ENCODE measurements around the gene BCL6. TPM values are rescaled to one million over a fixed set of nuclear protein-coding genes. Genes with fewer than 3 reads are reported as not detected.

Gene BCL6
- 10 to 100 TPM; 51.6 to 91.1 (median 60.2) TPM for total RNA-seq
- polyA plus RNA-seq: 10 to 100 TPM; 46.3 to 46.8 TPM
- long read RNA-seq, donor 1, partial matches to known transcripts: 4 of 27 reads
- long read RNA-seq, donor 1, other reads (novel, unspliced or antisense): 23 of 27 reads
- long read RNA-seq, donor 2, partial matches to known transcripts: 0 of 1 reads
- long read RNA-seq, donor 2, other reads (novel, unspliced or antisense): 0 of 1 reads
- long read RNA-seq, donor 3, partial matches to known transcripts: 21 of 47 reads
- long read RNA-seq, donor 3, other reads (novel, unspliced or antisense): 21 of 47 reads

GRCh38 chr3:187745201-187746058 lies at the start of gene BCL6:
BCL6 (minus strand) TSS chr3:187745468; CDS start chr3:187733693, 11,775 bp downstream.
- H3K4me1 ChIP-seq (ENCODE audit: insufficient read depth): no peaks in the 10 kb centered on the region
- H3K36me3 ChIP-seq: no peaks in the 10 kb centered on the region
- H3K27ac ChIP-seq: peak within 1 kb of the TSS; percentile 94 to 100
- no peaks in the 10 kb centered on the region for H3K9me3 ChIP-seq
- H3K27me3 ChIP-seq: no peaks in the 10 kb centered on the region
- WGBS, 3 donors: 0% methylated on average over 38 to 40 of the region's 40 CpGs
- peak; percentile 94 to 96 (median 95) for DNase-seq
- TF ChIP-seq POLR2A (IDR thresholded peaks at IDR 0.05): peak; percentile 93
- TF ChIP-seq EP300 (IDR thresholded peaks at IDR 0.05): peak; percentile 99
- peak in 2 of 3 donors; percentile 21 to 26 for TF ChIP-seq CTCF (IDR thresholded peaks at IDR 0.05)
- intact Hi-C loops (cut with DNase I): loop anchor here (2.0 to 10.0 kb wide), 9 partner anchors 307 to 1211 kb away; partner anchors contain the start of gene LPP (in 1 of the 4)
- H3K4me3 ChIP-seq: peak within 1 kb of the TSS; percentile 88

DNA sequence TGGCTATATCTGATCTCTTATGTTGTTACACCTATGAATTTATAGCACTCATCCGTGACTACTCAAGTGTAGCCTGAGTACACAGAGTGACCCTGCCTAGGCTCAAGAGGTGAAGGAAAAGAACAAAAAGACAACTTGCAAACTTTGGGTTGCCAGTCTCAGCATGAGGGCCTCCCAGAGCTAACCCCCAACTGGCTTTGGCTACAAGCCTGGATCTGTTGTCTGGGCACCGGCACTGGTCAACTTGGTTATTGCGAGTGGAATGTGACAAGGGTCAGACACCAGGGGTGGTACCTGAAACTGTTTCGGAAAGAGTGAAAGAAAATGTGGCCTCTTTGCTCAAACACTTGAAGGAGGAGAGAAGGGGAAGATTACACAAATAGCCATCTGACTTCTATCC lies 49.5 kb upstream of the BCL6 start:
- H3K4me3 ChIP-seq: no peak overlapping the region
- no peaks in the 10 kb centered on the region for H3K9me3 ChIP-seq
- no peak for DNase-seq
- intact Hi-C loops (cut with DNase I): loop anchor here in 1 of 4 donors (10.0 kb wide), 1 partner anchor 160 kb away; no protein-coding TSS in a partner anchor
- H3K4me1 ChIP-seq (ENCODE audit: insufficient read depth): no peaks in the 10 kb centered on the region
- H3K27ac ChIP-seq: no peak overlapping the region
- no peaks in the 10 kb centered on the region for H3K27me3 ChIP-seq
- TF ChIP-seq CTCF (IDR thresholded peaks at IDR 0.05): no peak
- no peak for TF ChIP-seq EP300 (IDR thresholded peaks at IDR 0.05)
- TF ChIP-seq POLR2A (IDR thresholded peaks at IDR 0.05): no peak
- 88 to 91% (median 90%) methylated on average over 4 of the region's 4 CpGs for WGBS, 3 donors
- no peaks in the 10 kb centered on the region for H3K36me3 ChIP-seq

DNA sequence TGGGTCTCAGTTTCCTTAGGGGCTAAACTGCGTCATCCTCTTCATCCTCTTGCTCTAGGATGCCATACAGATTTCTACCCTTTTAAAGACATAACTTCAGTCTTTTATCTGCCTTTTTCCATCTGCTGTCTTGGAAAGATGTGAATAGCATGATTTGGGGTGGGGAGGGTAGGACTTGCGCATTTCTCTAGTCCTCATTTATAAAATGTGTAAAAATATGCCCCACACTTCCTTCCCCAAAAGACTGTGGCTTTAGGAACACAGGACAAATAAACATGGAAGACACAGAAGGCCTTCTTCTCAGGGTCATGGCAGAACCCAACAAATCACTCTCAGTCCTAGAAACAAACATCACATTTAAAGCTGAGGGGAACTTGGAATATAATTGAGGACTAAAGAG lies 48.4 kb upstream of the BCL6 start:
- Histone ChIP-seq H3K4me1 (ENCODE audit: insufficient read depth) (no peaks in the 10 kb centered on the region), H3K36me3 (no peaks in the 10 kb centered on the region), H3K27me3 (no peaks in the 10 kb centered on the region), H3K9me3 (no peaks in the 10 kb centered on the region), H3K27ac (no peak overlapping the region), H3K4me3 (no peak overlapping the region)
- no peak for TF ChIP-seq CTCF (IDR thresholded peaks at IDR 0.05)
- TF ChIP-seq EP300 (IDR thresholded peaks at IDR 0.05): no peak
- TF ChIP-seq POLR2A (IDR thresholded peaks at IDR 0.05): no peak
- no peak for DNase-seq
- 88 to 96% (median 95%) methylated on average over 2 of the region's 2 CpGs for WGBS, 3 donors
- intact Hi-C loops (cut with DNase I): loop anchor here in 1 of 4 donors (10.0 kb wide), 1 partner anchor 161 kb away; no protein-coding TSS in a partner anchor

DNA sequence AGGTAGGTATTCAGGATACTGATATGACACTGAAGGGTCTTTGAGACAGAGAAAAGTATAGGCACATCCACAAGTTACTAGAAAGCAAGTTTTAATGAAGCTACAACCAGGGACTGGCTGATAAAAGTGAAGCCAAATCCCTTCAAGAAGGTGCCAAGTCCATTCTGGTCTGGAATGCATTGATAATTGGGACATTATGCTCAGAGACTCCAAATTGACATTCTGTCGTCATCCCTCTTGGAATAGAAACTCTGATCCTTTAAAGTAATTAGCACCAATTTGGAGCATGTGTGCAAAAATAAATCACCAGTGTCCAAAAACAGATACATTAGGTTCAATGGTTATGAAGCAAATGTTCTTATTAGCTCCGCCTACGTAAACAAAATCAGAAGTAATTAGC lies 47.3 kb upstream of the BCL6 start:
- DNase-seq: no peak
- intact Hi-C loops (cut with DNase I): loop anchor here in 1 of 4 donors (10.0 kb wide), 1 partner anchor 162 kb away; no protein-coding TSS in a partner anchor
- TF ChIP-seq EP300 (IDR thresholded peaks at IDR 0.05) (no peak), CTCF (IDR thresholded peaks at IDR 0.05) (no peak), POLR2A (IDR thresholded peaks at IDR 0.05) (no peak)
- Histone ChIP-seq H3K4me3 (no peak overlapping the region), H3K36me3 (no peaks in the 10 kb centered on the region), H3K4me1 (ENCODE audit: insufficient read depth) (no peaks in the 10 kb centered on the region), H3K9me3 (no peaks in the 10 kb centered on the region), H3K27me3 (no peaks in the 10 kb centered on the region), H3K27ac (no peak overlapping the region)
- WGBS, 3 donors: 80 to 84% (median 81%) methylated on average over 3 of the region's 3 CpGs

All from ovary (tissue), 10 donors.